Mononuclear cell (primary cell): Measurements from ENCODE around the gene ABHD1. TPM values are rescaled to one million over a fixed set of nuclear protein-coding genes. Genes with fewer than 3 reads are reported as not detected.
"Not testable (repeated sequence)": the region's sequence is repeated elsewhere in the genome, so short reads cannot be mapped to it uniquely, and the experiment has no call there.

Source experiments
- H3K27me3 ChIP-seq: 2 replicates; pipeline ENCODE4 v1.6.0; 2011; ENCODE audit warnings: low read length, control low read depth; ENCODE audit not compliant: insufficient read depth
- H3K4me1 ChIP-seq: 2 replicates; pipeline ENCODE4 v1.5.1; 2011; ENCODE audit warnings: mild to moderate bottlenecking, low read length, control low read depth; ENCODE audit not compliant: insufficient read depth
- H3K4me3 ChIP-seq: 2 replicates; pipeline ENCODE4 v1.5.1; 2011; ENCODE audit warnings: mild to moderate bottlenecking, low read length, moderate library complexity
- H3K9me3 ChIP-seq: 2 replicates; pipeline ENCODE4 v1.5.1; 2011; ENCODE audit warnings: low read depth, mild to moderate bottlenecking, control low read depth, low read length
- total RNA-seq: library from RNA; depleted of rRNA; stranded (reverse); fragments of >200 nt; gene quantifications from one replicate; pipeline ENCODE4 v1.2.3, GENCODE V29; 2012

Gene ABHD1
- total RNA-seq, 1 donor: 0.10 TPM

DNA sequence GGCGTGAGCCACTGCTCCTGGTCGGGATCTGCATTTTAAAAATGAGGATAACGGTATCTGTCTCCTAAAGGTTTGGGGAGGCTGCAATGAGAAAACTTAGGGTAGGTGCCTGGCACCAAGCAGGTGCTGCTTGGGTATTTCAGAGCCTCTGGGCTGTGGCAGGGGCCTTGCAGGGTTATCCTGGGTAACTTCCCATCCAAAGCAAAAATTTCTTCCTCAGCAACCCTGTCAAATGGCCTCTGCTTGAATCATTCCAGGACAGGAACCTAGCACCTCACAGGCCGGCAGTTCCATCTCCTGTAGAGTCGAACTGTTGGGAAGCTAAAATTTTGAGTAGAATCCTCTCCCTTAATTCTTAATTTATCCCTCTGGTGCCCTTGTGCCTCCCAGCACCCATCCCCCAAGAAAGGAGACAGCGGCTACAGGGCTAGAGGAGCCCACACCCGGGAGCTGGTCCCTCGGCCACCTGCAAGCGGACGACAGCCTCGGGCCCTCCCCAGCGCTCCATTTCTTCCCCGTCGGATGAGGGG lies 5.6 kb upstream of the ABHD1 start:
- peaks cover 22% of the 10 kb centered on the region for H3K27me3 ChIP-seq
- no peak overlapping the region for H3K4me3 ChIP-seq
- peaks cover 23% of the 10 kb centered on the region for H3K4me1 ChIP-seq
- no peaks in the 10 kb centered on the region for H3K9me3 ChIP-seq

DNA sequence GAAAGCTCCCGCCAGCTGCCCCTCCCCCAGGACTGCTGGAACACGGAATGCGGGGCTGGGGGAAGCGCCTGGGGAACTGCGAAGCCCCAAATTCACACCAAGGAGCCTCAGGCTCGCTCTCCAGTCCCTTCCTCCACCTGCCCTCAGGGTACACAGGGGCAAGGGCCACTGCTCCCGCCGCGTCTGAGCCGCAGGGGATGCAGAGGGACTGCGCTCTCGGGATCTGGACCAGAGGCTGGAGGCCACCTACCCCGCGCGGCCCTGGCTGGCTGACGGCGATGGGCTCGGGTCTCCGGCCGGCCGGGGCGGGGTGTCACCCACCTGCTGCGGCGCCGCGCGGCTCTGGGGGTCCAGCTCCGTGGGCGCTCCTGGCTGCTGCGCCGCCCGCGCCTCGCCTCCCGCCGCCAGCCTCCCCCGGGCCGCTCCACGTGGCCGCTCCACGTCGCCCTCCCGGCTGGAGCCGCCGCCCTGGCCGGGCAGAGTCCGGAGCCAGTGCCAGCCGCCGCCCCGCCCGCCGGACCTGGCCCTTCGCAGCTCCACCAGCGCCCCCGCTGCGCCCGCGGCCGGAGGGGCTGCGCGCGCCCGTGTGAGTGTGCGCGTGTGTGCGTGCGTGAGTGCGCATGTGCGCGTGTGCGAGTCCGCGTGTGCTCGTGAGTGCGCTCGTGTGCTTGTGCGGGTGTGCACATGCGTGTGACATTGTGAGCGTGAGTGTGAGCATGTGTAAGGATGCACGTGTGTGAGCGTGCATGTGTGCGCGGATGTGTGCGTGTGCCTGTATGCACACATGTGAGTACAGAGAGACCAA lies 4.9 kb upstream of the ABHD1 start, which contains the start of gene CGREF1:
CGREF1 (minus strand) TSS at position 604 of the 805 bp plus-strand sequence. CDS start 14,762 bp downstream, outside the sequence.
- peaks cover 22% of the 10 kb centered on the region for H3K27me3 ChIP-seq
- peaks cover 29% of the 10 kb centered on the region for H3K4me1 ChIP-seq
- no peaks in the 10 kb centered on the region for H3K9me3 ChIP-seq
- H3K4me3 ChIP-seq: no peak within 1 kb of the TSS

DNA sequence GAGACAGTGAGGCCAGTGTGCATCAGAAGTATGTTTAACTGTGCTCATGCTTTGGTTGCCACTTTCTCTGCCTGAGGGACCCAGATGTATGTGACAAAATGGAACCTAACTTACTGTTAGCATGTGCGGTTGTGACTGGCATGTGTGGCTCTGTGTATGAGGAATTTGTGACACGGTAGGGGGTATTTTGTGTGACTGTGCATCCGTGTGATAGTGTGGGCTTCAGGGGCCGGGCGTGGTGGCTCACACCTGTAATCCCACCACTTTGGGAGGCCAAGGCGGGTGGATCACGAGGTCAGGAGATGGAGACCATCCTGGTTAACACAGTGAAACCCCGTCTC lies 4.3 kb upstream of the ABHD1 start:
- peaks cover 33% of the 10 kb centered on the region for H3K4me1 ChIP-seq
- not testable (repeated sequence) for H3K4me3 ChIP-seq, H3K9me3 ChIP-seq
- peaks cover 22% of the 10 kb centered on the region for H3K27me3 ChIP-seq

DNA sequence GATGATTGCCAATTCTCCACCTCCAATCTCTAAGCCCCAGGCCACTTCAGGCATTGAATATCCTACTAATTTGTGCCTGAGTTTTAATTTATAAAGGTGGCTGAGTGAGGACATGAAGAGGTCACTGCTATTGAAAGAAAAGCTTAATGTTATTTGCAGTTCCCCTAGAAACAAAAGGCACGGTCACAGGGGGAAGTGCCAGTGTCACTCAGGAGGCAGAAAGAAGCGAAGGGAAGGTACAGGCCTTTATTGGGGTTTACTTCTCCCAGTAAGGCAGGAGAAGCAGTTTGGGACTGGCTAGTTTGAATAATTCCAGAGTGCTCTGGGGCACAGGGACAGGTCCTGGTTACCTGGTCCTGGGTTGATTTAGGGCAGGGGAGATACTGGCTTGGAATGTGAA lies 1.7 kb upstream of the ABHD1 start:
- Histone ChIP-seq H3K4me1 (peaks cover 33% of the 10 kb centered on the region), H3K9me3 (no peaks in the 10 kb centered on the region), H3K27me3 (peaks cover 22% of the 10 kb centered on the region), H3K4me3 (no peak overlapping the region)

DNA sequence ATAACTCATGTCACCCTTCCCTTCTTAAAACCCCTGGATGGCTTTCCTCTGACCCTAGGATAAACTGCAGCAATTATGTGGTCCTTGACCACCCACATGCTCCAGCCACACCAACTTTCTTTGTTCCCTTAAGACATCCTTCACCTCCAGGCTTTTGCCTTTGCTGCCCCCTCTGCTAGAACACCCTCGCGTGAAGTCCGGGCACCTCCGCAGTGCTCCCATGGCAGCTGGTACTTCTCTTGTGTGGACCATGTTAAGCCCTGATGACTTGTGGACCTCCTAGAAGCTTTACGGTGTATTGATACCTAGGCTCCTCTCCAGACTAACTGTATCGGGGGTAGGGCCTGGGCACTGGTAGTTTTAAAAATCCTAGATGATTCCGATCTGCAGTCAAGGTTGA lies 824 bp upstream of the ABHD1 start:
- H3K4me1 ChIP-seq: peaks cover 33% of the 10 kb centered on the region
- H3K4me3 ChIP-seq: peak overlapping the region; percentile 53
- no peaks in the 10 kb centered on the region for H3K9me3 ChIP-seq
- H3K27me3 ChIP-seq: peaks cover 22% of the 10 kb centered on the region

DNA sequence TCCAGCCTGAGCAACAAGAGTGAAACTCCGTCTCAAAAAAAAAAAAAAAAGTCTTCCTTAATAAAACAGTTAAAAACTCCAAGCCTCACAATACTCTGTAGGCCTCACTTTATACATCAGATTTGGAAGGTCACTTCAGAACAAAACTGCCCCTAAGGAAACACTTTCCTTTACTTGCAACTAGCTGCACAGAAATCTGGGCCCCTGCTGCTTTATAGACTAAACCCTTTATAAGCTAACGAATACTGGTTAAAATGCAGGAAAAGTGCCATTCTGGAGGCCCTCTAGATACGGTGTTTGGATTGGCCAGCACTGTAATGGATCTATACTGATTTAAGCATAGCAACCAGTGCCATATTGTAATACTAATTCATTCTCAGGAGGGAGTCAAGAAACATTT lies 1.5 kb downstream of the ABHD1 start:
- Histone ChIP-seq H3K27me3 (peaks cover 5% of the 10 kb centered on the region), H3K9me3 (no peaks in the 10 kb centered on the region), H3K4me3 (no peak overlapping the region), H3K4me1 (peaks cover 21% of the 10 kb centered on the region)

DNA sequence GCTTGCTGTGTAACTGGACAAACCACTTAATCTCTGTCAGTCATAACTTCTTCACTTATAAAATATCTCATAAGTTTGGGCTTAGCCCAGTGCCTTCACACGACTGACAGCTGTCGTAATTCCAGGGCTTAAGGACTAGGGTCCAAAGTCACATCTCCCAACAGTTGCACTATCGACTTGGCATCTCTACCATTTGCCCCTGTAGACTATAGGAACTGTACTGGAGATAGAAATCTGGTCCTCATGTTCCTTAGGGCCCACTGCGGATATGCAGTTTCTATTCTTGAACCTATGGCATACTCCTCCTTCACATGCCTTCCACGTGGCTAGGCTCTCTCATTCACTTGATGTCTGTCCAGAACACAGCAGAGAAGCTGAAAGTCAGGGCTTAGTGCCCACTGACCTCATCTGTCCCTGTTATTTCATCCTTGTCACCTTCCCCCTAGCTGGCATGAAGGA lies 2.7 kb downstream of the ABHD1 start:
- peaks cover 21% of the 10 kb centered on the region for H3K4me1 ChIP-seq
- H3K27me3 ChIP-seq: no peaks in the 10 kb centered on the region
- no peaks in the 10 kb centered on the region for H3K9me3 ChIP-seq
- H3K4me3 ChIP-seq: no peak overlapping the region

DNA sequence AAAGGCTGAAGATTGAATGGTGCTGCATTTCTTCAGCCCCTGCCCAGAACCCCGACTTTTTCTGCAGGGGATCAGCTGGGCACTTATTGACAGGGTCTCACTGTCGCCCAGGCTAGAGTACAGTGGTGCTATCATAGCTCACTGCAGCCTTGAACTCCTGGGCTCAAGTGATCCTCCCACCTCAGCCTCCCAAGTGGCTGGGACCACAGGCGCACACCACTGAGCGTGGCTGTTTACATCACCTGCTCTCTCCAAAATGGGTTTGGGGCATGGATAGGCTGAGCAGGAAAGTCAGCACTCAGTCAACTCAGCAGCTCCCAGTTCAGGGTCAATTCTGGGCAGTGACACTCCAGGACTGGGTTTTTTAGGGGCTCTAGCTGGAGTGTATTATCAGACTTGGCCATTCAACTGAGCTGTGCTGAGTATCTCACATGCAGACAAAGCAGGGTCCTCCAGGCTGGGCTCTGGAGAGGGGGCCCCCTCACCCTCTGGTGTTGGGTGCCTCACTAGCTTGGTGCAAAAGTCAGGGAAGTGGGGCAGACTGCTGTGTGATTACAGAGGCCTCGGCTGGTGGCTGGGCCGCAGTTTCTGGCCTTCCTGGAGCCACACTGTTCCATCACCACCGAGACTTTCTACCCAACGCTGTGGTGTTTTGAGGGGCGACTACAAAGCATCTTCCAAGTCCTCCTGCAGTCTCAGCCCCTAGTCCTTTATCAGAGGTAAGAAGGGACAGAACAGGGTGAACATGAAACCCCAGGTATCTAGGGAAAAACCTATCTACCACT lies 4.5 kb downstream of the ABHD1 start:
- Histone ChIP-seq H3K9me3 (no peaks in the 10 kb centered on the region), H3K4me3 (no peak overlapping the region), H3K27me3 (no peaks in the 10 kb centered on the region), H3K4me1 (peaks cover 13% of the 10 kb centered on the region)

DNA sequence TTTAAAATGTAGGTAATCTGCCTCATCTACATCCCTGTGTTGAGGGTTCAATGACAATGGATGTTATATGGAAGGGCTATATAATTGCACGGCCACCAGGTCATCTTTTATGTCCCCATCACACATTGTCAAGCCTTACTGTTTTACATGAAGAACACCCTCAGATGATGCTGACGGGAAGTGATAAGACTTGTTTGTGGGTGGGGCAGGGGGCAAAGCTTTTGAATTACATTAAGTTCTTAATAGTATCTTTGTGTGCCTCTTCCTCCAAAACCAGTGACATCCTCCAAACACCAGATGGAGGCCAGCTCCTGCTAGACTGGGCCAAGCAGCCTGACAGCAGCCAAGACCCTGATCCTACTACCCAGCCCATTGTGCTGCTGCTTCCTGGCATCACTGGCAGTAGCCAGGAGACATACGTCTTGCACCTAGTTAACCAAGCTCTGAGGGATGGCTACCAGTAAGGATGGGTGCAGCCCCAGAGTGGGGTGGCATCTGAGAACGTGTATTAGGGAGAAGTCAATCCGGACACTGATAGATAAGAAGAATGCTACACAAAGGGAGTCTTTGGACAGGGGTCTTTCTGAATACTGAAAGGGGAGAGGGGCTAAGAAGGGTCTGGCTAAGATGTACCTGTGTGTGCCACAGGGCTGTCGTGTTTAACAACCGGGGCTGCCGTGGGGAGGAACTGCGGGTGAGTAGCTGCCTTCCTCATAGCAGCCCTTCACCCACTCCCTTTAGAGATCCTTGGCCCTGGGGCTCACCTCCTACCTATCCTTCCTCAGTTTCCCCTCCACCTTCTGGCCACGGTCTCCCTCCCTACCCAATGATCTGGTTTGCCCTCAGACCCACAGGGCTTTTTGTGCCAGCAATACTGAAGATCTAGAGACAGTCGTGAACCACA lies 5.3 kb downstream of the ABHD1 start:
- peaks cover 15% of the 10 kb centered on the region for H3K4me1 ChIP-seq
- no peaks in the 10 kb centered on the region for H3K9me3 ChIP-seq
- no peaks in the 10 kb centered on the region for H3K27me3 ChIP-seq
- no peak overlapping the region for H3K4me3 ChIP-seq

DNA sequence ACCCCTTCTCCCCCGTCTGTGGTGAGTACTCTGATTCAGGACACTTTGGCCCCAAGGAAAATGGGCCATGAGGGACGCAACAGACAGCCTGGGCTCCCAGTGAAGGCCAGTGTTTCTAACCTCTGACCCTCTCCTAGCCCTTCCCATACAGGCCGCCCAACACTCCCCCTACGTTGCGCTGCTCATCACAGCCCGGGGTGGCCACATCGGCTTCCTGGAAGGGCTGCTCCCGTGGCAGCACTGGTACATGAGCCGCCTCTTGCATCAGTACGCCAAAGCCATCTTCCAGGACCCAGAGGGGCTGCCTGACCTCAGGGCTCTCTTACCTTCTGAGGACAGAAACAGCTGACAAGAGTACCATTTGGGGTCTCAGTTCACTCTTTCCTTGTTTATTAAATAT lies 6.8 kb downstream of the ABHD1 start:
- Histone ChIP-seq H3K4me3 (no peak overlapping the region), H3K9me3 (no peaks in the 10 kb centered on the region), H3K4me1 (peaks cover 18% of the 10 kb centered on the region), H3K27me3 (no peaks in the 10 kb centered on the region)

DNA sequence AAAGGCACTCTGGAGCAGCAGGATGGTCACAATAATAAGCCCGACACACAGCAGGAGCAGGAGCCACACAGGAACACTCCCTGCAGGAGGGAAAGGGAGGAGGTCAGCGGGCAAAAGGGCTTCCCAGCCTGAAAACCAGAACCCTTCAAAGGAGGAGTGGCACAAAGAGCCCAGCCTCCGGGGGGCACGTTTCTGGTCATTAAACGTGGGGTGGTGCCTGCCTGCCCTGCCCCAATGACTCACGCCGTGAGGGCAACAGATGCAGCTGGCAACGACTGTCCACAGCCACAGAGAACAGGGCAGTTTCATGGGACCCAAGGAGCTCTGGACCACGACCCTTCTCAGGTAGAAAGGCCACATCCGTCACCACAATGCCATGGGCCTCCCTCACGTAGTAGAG lies 7.8 kb downstream of the ABHD1 start:
- Histone ChIP-seq H3K4me1 (peaks cover 18% of the 10 kb centered on the region), H3K4me3 (no peak overlapping the region), H3K27me3 (no peaks in the 10 kb centered on the region), H3K9me3 (no peaks in the 10 kb centered on the region)

DNA sequence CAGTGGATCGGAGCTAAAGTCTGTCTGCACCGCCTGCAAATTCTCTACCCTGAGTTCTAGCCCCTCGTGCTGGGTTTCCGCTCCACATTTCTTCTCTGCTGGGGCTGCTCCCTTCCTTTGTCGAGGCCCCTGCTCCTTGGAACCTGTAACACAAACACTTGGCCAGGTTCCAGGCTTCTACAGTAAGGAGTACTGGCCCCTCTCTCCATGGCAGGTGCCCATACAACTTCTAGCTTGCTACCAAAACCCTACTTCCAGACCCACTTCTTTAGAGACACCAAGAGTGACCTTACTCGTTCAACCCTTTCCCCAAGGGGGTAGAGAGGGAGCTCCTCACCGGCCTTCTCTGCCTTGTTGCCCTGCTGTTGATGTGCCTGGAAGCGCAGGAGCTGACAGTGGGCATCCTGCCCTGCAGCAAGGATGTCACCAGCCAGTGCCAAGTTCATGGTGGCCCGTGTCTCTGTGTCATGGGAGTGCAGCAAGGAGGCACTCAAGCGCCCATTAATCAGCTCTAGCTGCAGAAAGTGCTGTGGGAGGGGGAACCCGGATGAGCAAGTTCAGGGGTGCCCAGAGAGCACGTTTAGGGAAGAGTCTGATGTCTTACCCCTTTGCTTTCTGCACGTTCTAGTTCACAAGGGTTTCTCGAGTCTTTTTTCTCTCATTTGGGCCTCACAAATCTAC lies 9.7 kb downstream of the ABHD1 start:
- Histone ChIP-seq H3K4me3 (peak overlapping the region; percentile 95), H3K4me1 (peaks cover 18% of the 10 kb centered on the region), H3K9me3 (no peaks in the 10 kb centered on the region), H3K27me3 (no peaks in the 10 kb centered on the region)

DNA sequence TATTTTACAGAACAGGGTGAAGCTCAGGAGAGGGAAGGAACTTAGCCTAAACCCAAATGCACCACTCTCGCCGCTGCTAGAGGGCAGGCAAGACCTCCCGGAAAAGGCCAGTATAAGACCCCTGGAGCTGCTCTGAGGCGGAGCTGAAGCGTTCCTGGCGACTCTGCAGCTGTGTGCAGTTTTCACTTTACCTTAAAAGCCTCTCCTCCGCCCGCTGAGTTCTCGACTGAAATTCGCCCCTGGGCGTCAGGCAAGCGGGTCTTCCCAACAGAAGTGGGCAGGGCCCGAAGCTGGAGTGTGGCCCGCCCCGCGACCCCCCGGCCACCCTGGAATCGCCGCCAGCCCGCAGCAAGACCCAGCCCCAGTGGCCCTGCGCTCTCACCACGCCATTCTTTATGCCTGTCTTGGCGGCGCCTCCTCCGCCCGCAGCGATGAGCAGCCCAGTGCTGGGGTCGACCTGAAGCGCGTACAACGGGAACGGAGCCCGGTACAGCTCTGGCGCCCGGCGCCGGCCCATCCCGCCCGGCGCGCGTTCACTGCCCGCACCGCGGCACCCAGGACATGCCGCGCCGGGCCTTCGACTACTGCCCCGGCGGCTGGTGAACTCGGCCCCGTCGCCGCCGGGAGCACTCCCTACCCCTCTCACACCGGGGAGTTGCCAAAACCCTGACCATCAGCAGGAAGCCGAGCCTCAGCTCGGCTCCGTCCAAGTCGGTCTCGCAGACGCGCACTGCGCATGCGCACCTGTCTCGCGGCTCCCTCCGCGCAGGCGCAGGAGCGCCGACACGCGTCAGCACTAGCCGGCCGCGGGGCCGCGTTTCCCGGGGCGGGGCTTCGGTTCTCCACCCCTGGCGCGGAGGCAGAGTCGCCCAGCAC lies 10.5 kb downstream of the ABHD1 start, which contains the start of gene PREB:
PREB (minus strand) TSS at position 732 of the 876 bp plus-strand sequence; CDS start at position 517, 215 bp downstream.
- H3K4me1 ChIP-seq: peaks cover 18% of the 10 kb centered on the region
- no peaks in the 10 kb centered on the region for H3K27me3 ChIP-seq
- no peaks in the 10 kb centered on the region for H3K9me3 ChIP-seq
- peak within 1 kb of the TSS; percentile 95 for H3K4me3 ChIP-seq
